Bronchus fibroblast of lung (primary cell): ENCODE measurements around the gene MED12. TPM values are rescaled to one million over a fixed set of nuclear protein-coding genes. Genes with fewer than 3 reads are reported as not detected.

Experiments used
- total RNA-seq: library from RNA; depleted of rRNA; stranded (reverse); fragments of >200 nt; gene quantifications from 2 replicates; pipeline ENCODE4 v1.2.3, GENCODE V29; 2015

Gene MED12
- 14.4 and 15.8 TPM in 2 replicates for total RNA-seq

DNA sequence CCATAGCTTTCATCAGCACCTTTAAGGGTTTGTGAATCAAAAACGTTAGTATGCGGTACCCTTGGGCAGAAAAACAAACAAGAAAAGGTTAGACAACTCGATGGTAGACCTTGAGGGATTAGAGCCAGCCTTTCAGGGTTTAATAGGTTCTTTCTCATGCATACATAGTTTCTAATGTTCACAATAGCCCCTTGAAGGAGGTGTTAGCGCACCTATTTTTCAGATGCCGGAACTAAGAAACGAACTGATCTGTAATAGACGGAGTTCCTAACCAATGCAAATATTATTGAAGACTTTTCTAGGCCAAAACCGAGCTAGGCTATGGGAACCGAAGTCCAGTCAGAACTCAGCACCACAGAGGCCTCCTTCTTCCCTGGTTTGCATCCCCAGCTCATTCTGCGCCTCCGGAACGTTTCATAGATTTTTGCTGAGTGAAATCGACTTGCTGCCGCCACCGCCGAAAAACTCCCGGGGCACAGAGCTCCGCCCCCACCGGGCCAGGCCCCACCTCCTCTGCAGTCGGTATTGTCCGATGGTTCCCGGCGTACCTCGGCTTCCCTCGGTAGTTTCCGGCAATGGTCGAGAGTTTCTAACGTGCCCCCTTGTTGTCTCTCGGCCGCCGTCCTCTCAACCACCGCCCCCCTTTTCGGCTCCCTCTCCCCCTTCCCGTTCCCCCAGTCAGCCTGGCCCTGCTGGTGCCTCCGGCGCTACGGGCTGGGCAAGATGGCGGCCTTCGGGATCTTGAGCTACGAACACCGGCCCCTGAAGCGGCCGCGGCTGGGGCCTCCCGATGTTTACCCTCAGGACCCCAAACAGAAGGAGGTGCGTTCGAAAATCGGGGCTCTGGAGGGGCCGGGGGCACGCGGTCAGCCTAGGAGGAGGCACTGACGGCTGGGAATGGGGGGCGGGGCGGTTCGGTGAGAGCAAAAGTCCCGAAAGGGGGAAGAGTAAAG lies at the start of gene MED12:
Gene MED12 (plus strand): TSS at position 565 of the 953 bp plus-strand sequence. CDS start 159 bp downstream, at position 724.

DNA sequence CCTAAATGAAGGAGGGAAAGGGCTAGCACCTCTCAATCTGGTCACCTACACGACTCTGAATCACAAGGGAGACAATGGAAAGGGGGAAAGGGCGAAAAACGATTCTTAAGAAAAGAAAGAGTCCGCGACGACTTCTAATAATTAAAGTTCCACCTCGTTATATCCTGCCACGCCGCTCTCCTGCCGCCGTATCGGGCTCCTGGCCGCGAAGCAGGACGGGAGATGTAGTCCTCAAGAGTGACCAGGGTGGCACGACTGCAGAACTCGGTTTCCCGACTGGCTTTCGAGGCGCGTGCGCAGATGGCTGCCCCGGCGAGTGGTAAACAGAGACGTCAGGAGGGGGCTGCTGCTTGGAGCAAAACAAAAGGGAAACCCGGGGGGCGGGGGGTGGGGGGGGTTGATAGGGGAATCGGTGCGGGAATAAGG lies 22.8 kb upstream of the MED12 start, which contains the start of gene FOXO4:
Gene FOXO4 (plus strand): TSS at position 297 of the 426 bp plus-strand sequence. CDS start 678 bp downstream, outside the sequence.

DNA sequence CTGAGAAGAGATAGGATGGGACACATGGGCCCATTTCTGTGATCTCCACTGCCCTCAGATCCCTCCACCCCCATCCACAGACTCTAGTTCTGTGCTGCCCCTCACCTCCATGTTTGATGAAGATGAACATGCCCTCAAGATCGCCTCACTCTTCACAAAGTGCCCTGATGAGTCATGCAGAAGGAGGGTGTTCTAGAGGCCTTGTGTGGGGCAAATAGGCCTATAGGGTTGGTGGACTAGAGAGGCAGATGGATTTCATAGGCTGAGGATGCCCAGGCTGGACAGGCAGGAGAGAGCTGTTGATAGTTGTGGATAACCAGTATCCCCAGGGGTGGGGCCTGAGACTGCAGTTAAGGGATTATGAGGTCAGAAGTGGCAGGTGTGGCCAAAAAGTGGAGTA lies 12.0 kb upstream of the MED12 start, which contains the start of gene CXorf65:
Gene CXorf65 (minus strand): TSS at position 314 of the 400 bp plus-strand sequence. CDS start 184 bp downstream, at position 130.

DNA sequence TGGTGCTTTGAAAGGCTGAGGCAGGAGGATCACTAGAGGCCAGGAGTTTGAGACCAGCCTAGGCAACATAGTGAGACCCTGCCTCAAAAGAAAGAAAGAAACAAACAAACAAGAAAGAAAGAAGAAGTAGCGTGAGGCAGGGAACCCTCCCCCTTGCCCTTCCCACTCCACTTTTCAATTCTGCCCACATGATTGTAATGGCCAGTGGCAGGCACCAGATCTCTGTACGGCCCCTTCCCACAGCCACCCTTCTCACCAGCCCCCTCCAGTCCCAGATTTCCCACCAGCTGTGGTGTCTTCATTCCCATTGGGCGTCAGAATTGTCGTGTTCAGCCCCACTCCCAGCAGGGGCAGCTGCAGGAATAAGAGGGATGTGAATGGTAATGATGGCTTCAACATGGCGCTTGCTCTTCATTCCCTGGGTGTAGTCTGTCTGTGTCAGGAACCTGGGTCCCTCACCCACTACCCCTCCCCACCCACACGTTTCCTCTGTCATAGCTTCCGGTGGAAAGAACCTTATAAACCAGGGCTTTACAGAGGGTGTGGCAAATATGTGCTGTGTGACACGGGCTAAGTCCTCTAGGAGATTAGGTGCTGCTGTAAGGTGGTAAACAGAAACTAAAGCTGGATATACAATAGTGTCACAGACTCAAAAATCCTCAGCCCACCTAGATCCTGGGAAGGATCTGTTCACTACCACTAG lies 7.1 kb upstream of the MED12 start, which contains the start of gene IL2RG:
Gene IL2RG (minus strand): TSS at position 437 of the 703 bp plus-strand sequence. CDS start 38 bp downstream, at position 399.

DNA sequence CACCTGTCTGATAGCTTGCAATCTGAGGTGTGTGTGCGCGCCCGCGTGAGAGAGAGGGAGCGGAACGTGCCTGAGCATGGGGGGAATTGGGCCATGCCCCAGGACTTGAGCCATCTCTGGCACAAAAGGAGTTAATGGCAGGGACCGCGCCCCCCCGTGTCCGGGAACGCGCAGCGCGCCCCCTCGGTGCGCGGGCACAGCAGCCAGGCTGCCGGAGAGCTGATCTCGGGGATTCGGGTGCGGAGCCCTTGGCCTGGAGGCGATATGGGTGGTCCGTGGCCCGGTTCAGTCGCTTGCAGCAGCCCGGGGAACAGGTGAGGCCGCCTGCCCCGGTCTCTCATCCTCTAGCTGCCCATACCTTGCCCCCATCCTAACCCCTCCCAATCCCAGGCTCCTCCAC lies 26.3 kb downstream of the MED12 start, which contains the start of gene NLGN3:
Gene NLGN3 (plus strand): TSS at position 191 of the 400 bp plus-strand sequence. CDS start 2,909 bp downstream, outside the sequence.

Other genes with a start within 250 kb of the MED12 start
- gene TEX11, start 209.9 kb upstream of the MED12 start, total RNA-seq: not detected in 2 replicates
- 0.15 and 0.50 TPM in 2 replicates for gene SLC7A3, start 187.5 kb upstream of the MED12 start, total RNA-seq
- 38.5 and 39.7 TPM in 2 replicates for gene SNX12, start 50.3 kb upstream of the MED12 start, total RNA-seq
- 2.4 and 2.9 TPM in 2 replicates for gene FOXO4, start 22.7 kb upstream of the MED12 start, total RNA-seq
- gene CXorf65, start 11.9 kb upstream of the MED12 start, total RNA-seq: not detected in 2 replicates
- not detected in 2 replicates for gene IL2RG, start 7.0 kb upstream of the MED12 start, total RNA-seq
- gene NLGN3, start 26.2 kb downstream of the MED12 start, total RNA-seq: 1.2 and 1.5 TPM in 2 replicates
- not detected in 2 replicates for gene GJB1, start 104.6 kb downstream of the MED12 start, total RNA-seq
- gene ZMYM3, start 135.5 kb downstream of the MED12 start, total RNA-seq: 13.6 and 15.3 TPM in 2 replicates
- 333 and 336 TPM in 2 replicates for gene NONO, start 165.0 kb downstream of the MED12 start, total RNA-seq
- 0.30 and 3.4 TPM in 2 replicates for gene ITGB1BP2, start 183.2 kb downstream of the MED12 start, total RNA-seq
- gene TAF1, start 247.8 kb downstream of the MED12 start, total RNA-seq: 9.8 and 11.3 TPM in 2 replicates